GM15510 (cell line): ENCODE measurements around the gene PON3.

Source experiments
- POLR2A ChIP-seq: IDR thresholded peaks from 3 replicates; pipeline ENCODE4 v1.6.1; 2011; ENCODE audit warnings: borderline replicate concordance; ENCODE audit not compliant: insufficient read length; ENCODE audit errors: extremely low read depth

The PON3 gene

GRCh38 chr7:95396136-95397032, at the start of gene PON3:
PON3 (minus strand) TSS chr7:95396375; CDS start chr7:95396350, 25 bp downstream.
- no peak for TF ChIP-seq POLR2A

GRCh38 chr7:95444796-95445195, 48.6 kb upstream of the PON3 start:
- no peak for TF ChIP-seq POLR2A

DNA sequence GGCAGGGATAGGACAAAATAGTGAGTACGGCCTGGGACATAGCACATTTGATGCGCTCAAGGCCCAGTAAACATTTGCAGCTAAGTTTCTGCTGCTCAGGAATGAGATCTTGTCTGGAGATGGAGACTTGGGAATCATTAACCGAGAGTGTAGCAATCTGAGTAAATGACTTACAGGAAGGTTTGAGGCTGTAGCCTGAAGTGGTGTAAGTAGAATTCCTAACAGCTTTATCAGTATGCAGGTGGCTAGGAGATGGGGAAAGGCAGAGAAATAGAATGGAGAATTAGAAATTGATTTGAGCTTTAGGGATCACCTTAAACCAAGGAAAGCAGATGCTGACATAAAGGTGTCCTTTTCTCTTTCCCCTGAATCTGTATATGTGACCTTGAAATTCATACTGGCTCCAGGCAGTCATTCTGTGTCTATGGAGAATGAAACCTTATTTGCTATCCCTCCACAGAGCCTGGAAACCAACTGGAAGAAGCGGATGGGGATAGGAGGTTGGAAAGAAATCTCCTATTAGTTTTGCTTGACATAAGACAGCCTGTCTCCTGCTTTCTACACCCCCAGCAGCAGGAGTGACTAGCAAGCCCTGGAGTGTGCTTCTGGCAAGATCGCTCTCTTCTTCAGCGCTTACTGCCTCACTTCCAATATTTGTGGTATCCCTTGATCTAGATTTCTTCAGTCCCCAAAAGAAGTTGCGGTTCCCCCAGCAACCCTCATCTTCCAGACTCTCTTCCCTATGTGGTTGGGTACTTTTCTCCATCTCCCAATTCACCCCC, 45.1 kb upstream of the PON3 start:
- no peak for TF ChIP-seq POLR2A

DNA sequence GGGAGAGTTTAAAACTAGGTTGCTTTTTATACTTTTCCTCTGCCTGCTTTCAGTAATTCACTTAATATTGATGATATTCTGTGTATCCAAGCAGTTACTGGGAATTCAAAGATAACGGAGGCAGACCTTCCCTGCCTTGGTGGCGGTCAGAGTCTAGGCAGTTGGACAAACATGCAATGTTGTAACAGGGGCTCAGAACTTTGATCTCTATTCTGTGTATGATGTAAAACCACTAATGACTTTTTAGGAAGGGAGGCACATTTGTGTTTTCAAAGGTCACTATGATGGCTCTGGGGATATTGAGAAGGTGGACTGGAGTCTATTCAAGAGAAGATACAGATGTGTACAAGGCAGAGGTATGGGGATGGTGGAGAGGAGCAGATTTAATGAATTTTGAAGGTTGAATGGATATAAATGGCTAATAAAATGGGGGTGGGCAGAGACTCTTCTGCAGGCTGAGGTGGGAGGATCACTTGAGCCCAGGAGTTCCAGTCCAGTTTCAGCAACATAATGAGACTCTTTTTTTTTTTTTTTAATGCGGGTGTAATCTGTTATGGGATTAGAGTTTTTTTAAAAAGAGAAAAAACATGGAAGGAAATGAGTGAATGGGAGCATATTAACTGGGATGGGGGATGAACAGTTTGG, 44.3 kb upstream of the PON3 start:
- TF ChIP-seq POLR2A = no peak

DNA sequence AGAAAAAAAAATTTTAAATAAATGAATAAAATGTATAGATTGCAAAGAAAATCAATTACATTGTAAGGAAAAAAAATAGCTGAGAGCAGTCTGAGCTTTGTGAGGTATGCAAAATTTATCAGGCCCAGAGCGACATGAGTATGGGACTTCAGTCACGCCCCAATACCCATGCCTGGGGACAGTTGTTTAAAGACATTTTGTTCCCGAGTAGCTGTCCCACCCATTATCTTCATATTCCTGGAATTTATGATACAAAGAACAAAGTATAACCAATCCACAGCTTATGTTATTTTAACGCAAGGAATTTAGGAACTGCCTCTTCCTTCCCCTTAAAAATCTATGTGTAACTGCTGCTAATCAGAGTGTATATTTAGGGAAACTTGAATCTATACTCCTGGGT, 40.2 kb upstream of the PON3 start:
- no peak for TF ChIP-seq POLR2A

DNA sequence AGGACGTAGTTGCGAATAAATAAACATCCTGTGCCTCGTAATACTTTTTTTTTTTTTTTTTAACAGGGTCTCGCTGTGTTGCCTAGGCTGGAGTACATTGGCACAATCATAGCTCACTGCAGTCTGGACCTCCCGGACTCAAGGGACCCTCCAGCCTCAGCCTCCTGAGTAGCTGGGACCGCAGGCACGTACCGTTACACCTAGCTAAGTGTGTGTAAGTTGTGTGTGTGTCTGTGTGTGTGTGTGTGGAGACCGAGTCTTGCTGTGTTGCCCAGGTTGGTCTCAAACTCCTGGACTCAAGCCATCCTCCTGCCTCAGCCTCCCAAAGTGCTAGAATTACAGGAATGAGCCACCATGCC, 39.2 kb upstream of the PON3 start:
- TF ChIP-seq POLR2A = no peak

DNA sequence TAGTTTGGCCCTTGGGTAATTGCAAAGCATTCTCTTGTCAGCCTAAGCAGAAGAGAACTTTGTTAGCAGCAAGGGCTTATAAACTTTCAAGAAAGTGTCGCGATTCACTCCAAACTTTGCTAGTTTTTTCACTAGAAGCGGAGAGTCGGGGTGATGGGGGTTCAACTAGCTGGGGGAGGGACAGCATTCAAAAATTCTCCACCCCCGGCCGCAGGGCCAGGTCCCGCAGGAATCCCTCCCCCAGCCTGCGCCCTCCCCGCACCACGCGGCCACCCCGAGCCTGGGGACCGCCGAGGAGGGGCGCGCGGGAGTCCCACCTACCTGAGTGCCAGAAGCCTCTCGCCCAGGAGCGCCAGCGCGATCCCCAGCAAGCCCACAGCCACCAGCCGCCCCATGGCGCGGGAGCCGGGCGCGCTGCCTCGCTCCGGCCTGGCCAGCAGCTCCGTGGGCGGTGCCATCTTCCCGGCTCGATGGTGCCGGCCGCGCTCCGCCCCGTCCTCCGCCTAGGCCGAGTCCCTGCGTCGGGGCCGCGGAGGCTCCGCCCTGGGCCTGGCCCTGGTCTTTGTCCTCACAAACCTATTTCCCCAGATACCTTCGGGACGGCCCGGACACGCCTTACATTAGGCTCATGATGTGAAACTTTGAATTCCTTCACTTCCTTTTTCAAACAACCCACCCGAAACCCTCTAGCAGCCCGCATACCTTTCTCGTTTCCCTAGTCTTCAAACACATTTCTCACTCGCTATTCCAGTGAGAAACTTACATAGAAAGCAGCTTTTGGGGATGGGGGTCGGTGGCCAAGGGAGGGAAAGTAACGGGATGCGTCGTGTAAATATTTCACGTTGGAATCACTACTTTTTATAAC, 38.6 kb upstream of the PON3 start, which contains the start of gene PON2:
TSS of gene PON2 (minus strand) at position 472 of the 865 bp plus-strand sequence. CDS start at position 395, 77 bp downstream.
- peak; percentile 55 for TF ChIP-seq POLR2A

- TF ChIP-seq POLR2A = no peak
Observed at GRCh38 chr7:95433952-95434556, 37.9 kb upstream of the PON3 start.

GRCh38 chr7:95433129-95433528, 37.0 kb upstream of the PON3 start:
- TF ChIP-seq POLR2A = no peak

DNA sequence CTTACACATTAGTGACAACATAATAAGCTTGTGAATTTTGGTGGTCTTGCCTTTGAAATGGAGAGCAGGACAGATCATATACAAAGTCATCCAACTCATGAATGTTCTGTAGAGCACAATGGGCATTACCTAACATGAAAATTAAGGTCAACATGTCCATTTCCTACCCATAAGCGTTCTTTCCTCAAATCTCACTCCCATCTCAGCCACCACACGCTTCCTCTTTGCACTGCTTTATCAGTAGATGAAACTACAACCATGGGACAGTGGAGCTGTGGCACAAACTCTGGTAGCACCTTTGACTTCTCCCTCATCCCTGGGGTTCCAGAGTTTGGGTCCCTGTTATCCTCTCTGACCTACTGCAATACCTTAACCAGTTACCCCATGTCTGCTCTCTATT, 36.4 kb upstream of the PON3 start:
- TF ChIP-seq POLR2A = no peak

GRCh38 chr7:95430864-95431263, 34.7 kb upstream of the PON3 start:
- no peak for TF ChIP-seq POLR2A

DNA sequence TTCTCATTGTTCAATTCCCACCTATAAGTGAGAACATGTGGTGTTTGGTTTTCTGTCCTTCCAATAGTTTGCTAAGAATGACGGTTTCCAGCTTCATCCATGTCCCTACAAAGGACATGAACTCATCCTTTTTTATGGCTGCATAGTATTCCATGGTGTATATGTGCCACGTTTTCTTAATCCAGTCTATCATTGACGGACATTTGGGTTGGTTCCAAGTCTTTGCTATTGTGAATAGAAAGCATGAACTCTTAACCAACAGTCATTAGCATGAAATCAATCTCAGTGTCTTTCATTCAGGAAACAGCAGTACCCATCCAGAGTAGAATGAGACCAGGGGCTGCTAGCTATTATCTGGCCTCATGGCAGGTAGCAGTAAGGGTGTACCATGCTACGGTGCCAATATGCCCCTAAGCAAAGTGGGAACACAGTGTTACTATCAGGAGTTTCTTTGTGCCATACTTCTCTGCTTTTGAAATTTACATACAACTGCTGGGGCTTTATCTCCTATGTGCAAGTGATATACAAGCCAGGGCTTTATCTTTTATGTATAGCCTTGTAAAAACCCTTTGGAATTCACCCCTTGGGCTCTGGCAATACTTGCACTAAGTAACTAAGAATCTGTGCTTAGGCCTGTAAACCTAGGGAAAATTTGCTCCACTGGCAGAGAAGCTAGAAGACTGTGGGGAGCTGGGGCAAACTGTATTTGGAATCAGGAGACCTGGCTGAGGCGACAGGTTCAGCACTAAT, 33.2 kb upstream of the PON3 start:
- TF ChIP-seq POLR2A = no peak

DNA sequence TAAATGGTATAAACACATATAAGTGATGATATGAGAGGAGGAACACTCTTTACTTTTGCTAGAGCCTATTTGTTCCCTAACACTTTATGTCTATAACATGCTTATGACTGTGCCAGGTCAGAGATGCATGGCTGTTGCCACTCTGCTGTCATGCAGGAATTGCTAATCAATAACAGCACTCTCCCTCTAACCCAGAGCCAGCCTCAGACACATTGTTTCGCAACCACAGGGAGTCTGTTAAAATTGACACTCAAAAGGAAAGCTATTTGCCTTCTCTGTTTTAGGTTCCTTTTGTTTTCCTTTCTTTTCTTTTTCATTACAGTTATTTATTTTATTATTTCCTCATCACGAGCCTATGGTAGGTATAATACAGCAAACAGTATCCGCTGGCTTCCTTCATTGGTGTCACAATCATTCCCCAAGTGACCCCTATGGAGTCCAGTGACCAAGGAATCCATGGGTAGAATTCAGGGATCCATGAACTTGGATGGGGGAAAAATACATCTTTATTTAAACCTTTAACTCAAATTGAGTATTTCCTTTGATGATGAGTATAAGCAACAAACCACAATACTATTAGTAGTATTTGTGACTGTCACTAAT, 31.8 kb upstream of the PON3 start:
- TF ChIP-seq POLR2A = no peak

GRCh38 chr7:95427166-95427565, 31.0 kb upstream of the PON3 start:
- no peak for TF ChIP-seq POLR2A

- no peak for TF ChIP-seq POLR2A
Observed at GRCh38 chr7:95425694-95426093, 29.5 kb upstream of the PON3 start.
